Esophagus muscularis mucosa (tissue), 4 donors: Measurements from ENCODE around the gene GTF3C1. TPM values are rescaled to one million over a fixed set of nuclear protein-coding genes. Genes with fewer than 3 reads are reported as not detected.
A peak's percentile ranks its signal among the peaks of the same experiment; 100 is the strongest.
"Not testable (repeated sequence)": the region's sequence is repeated elsewhere in the genome, so short reads cannot be mapped to it uniquely, and the experiment has no call there.

Source experiments
- DNase-seq: peaks from one replicate; pipeline ENCODE4 v3.0.0-alpha.2; 2017; ENCODE audit errors: extremely low spot score
- H3K27ac ChIP-seq, 4 donors: fragments of 200-600 bp; sonication (generic); replicated peaks in 1 of 4; 1 replicate in 3 of 4; 2 replicates in 1 of 4; pipeline ENCODE4 v1.5.1; 2016 to 2019; ENCODE audit warnings: mild to moderate bottlenecking in 1 of 4
- H3K27me3 ChIP-seq, 4 donors: fragments of 200-600 bp; sonication (generic); one replicate each; pipeline versions ENCODE4 v1.5.1 to v1.6.0; 2016 to 2019
- H3K36me3 ChIP-seq, 4 donors: fragments of 200-600 bp; sonication (generic); one replicate each; pipeline ENCODE4 v1.5.1; 2016 to 2019
- H3K4me1 ChIP-seq, 4 donors: fragments of 200-600 bp; sonication (generic); one replicate each; pipeline ENCODE4 v1.5.1; 2016 to 2019
- H3K4me3 ChIP-seq, 4 donors: fragments of 200-600 bp; sonication (generic); 1 replicate in 2 of 4; 2 replicates in 2 of 4; pipeline ENCODE4 v1.5.1; 2016 to 2019; ENCODE audit warnings: mild to moderate bottlenecking in 4 of 4, moderate library complexity in 1 of 4
- H3K9me3 ChIP-seq, 4 donors: fragments of 200-600 bp; sonication (generic); 1 replicate in 3 of 4; 2 replicates in 1 of 4; pipeline ENCODE4 v1.5.1; 2016 to 2019
- EP300 ChIP-seq: sonication (generic); formaldehyde crosslinking; IDR thresholded peaks from one replicate; pipeline ENCODE4 v1.6.1; 2017; ENCODE audit warnings: antibody characterized with exemption
- POLR2A ChIP-seq: fragments of 450-650 bp; IDR thresholded peaks from one replicate; pipeline ENCODE4 v1.6.1; 2017; ENCODE audit warnings: antibody characterized with exemption, moderate library complexity, mild to moderate bottlenecking, low read depth
- POLR2AphosphoS5 ChIP-seq, 2 donors: sonication (generic); formaldehyde crosslinking; IDR thresholded peaks; one replicate each; pipeline ENCODE4 v1.6.1; 2017; ENCODE audit warnings: antibody characterized with exemption in 2 of 2
- WGBS: methylation state at CpG from one replicate; pipeline ENCODE4 v1.1.5; 2018; 5-methylcytosine and 5-hydroxymethylcytosine counted together
- intact Hi-C: fragments of 100-400 bp; cut with DNase I; formaldehyde crosslinking; loops from one replicate; pipeline ENCODE4 v1.15.1; 2023
- total RNA-seq, 4 donors: library from RNA; depleted of rRNA; stranded (reverse); fragments of >200 nt; gene quantifications; one replicate each; pipeline versions ENCODE4 v1.1.0 to v1.2.1, GENCODE V29; 2016
- TF ChIP-seq, protein P1 (sequence below), 3 experiments: fragments of 200-600 bp in 2 of 3; fragments of 450-650 bp in 1 of 3; sonication (generic) in 2 of 3; IDR thresholded peaks; one replicate each; pipeline ENCODE4 v1.5.1; 2017 to 2019; ENCODE audit warnings: antibody characterized with exemption in 3 of 3, mild to moderate bottlenecking in 2 of 3, moderate library complexity in 1 of 3

Gene GTF3C1
- total RNA-seq, 4 donors from 2014 or later = 37.6 to 65.4 (median 54.8) TPM

GRCh38 chr16:27579087-27579980 lies 29.6 kb upstream of the GTF3C1 start:
- intact Hi-C loops = no loop called here
- Histone ChIP-seq H3K9me3 (no peaks in the 10 kb centered on the region), H3K36me3 (peaks cover 0 to 22% (median 10%) of the 10 kb centered on the region in 4 donors), H3K27me3 (no peaks in the 10 kb centered on the region), H3K4me3 (no peak overlapping the region), H3K27ac (peak overlapping the region; percentile 25 to 69 (median 45)), H3K4me1 (peaks cover 0 to 19% (median 17%) of the 10 kb centered on the region in 4 donors)
- DNase-seq = no peak
- TF ChIP-seq EP300 (no peak), POLR2A (no peak), POLR2AphosphoS5 (IDR thresholded peaks at IDR 0.05) (no peak)
- TF ChIP-seq, protein P1, sequence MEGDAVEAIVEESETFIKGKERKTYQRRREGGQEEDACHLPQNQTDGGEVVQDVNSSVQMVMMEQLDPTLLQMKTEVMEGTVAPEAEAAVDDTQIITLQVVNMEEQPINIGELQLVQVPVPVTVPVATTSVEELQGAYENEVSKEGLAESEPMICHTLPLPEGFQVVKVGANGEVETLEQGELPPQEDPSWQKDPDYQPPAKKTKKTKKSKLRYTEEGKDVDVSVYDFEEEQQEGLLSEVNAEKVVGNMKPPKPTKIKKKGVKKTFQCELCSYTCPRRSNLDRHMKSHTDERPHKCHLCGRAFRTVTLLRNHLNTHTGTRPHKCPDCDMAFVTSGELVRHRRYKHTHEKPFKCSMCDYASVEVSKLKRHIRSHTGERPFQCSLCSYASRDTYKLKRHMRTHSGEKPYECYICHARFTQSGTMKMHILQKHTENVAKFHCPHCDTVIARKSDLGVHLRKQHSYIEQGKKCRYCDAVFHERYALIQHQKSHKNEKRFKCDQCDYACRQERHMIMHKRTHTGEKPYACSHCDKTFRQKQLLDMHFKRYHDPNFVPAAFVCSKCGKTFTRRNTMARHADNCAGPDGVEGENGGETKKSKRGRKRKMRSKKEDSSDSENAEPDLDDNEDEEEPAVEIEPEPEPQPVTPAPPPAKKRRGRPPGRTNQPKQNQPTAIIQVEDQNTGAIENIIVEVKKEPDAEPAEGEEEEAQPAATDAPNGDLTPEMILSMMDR (IDR thresholded peaks at IDR 0.05) = no peak
- WGBS = 60% methylated on average over 4 of the region's 4 CpGs

DNA sequence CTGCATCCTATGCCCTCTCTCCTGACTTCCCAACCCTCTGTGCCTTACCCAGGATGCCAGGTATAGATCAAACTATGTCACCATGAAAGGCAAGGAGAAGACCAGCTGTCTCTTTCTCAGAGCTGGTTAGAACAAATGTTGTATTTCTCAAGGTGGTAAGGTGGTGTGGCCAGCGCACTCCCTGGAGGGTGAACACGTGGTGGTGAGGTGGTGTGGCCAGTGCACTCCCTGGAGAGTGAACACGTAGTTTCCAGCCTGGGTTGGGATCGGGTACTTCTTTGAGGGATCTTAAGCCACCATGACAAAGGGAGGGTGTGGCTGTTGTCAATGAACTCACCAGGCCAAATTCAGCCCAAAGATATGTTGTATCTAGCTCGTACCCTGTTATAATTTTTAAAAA lies 27.0 kb upstream of the GTF3C1 start:
- WGBS = 78% methylated on average over 5 of the region's 5 CpGs
- no peaks in the 10 kb centered on the region for H3K27me3 ChIP-seq
- H3K9me3 ChIP-seq = no peaks in the 10 kb centered on the region
- H3K4me1 ChIP-seq = peaks cover 6 to 19% (median 17%) of the 10 kb centered on the region in 4 donors
- H3K36me3 ChIP-seq = peaks cover 0 to 12% (median 10%) of the 10 kb centered on the region in 4 donors
- intact Hi-C loops = no loop called here
- no peak overlapping the region for H3K27ac ChIP-seq
- DNase-seq = no peak
- TF ChIP-seq, protein P1 (IDR thresholded peaks at IDR 0.05) = no peak
- TF ChIP-seq POLR2AphosphoS5 (IDR thresholded peaks at IDR 0.05) (no peak), EP300 (no peak), POLR2A (no peak)
- H3K4me3 ChIP-seq = no peak overlapping the region

DNA sequence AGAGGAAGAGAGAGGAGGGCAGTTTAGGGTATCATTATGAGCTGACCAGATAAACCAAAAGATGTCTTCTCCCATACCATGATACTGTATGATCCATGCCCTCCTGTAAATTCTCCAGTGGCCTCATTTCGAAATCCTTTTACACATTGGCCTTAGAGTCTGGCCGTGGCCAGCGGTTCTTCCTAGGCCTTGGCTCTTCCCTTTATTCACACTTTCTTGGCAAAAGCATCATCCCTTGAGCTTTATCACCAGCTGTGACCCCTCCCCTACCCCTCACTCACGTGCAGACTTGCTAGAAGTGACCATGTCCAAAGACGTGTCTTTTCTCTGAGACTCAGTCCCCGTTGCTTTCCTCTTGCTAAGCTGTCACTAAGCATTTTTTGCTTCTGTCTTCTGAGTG lies 23.0 kb upstream of the GTF3C1 start:
- 80% methylated on average over 6 of the region's 6 CpGs for WGBS
- Histone ChIP-seq H3K4me1 (peaks cover 0 to 6% (median 0%) of the 10 kb centered on the region in 4 donors), H3K36me3 (peaks cover 0 to 16% (median 10%) of the 10 kb centered on the region in 4 donors), H3K27me3 (no peaks in the 10 kb centered on the region), H3K27ac (no peak overlapping the region), H3K9me3 (no peaks in the 10 kb centered on the region), H3K4me3 (no peak overlapping the region)
- intact Hi-C loops = no loop called here
- no peak for TF ChIP-seq POLR2A
- no peak for TF ChIP-seq POLR2AphosphoS5 (IDR thresholded peaks at IDR 0.05)
- TF ChIP-seq, protein P1 (IDR thresholded peaks at IDR 0.05) = no peak
- DNase-seq = no peak

DNA sequence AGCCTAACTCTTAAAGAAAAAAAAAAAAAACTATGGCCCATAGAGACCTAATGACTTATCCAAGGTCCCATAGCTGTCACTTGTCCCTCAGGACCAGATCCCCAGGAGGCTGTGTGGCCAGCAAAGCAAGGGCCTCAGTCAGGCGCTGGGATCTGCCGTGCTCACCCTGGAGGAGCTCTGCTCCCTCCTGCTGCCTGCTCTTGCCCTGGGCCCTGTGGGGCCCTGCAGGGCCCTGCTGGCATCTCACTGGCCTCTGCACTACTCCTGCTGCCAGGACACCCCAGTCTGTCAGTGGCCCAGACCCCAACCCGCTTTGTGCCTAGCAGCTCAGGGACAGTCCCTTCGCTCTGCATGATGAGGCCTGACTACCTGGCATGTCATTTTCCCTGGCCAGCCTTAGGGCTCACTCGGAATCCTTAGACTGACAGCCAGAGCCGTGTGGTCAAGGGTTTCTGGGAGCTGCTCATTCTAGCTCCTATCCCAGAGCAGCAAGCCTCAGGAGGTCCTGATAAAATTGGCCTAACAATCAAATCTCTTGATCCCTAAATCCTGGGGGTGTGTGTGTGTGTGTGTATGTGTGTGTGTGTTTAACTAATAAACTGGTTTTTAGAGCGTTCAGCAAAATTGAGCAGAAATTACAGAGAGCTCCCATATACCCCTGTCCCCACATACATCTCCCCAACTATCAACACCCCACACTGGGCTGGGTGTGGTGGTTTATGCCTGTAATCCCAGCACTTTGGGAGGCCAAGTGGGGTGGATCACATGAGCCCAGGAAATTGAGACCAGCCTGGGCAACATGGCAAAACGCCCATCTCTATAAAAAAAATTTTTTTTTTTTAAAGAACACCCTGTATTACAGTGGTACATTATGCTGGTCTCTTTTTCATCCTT lies 22.0 kb upstream of the GTF3C1 start:
- DNase-seq = no peak

DNA sequence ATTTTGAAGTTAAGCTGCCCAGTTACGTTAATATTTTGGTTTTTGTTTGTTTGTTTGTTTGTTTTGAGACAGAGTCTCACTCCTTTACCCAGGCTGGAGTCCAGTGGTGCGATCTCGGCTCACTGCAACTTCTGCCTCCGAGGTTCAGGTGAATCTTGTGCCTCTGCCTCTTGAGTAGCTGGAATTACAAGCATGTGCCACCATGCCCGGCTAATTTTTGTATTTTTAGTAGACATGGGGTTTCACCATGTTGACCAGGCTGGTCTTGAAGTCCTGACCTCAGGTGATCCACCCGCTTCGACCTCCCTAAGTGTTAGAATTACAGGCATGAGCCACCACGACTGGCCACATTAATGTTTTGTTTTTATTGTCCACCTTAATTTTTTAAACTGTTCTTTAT lies 21.3 kb upstream of the GTF3C1 start:
- DNase-seq, H3K27me3 ChIP-seq, H3K4me3 ChIP-seq, H3K27ac ChIP-seq, H3K4me1 ChIP-seq, intact Hi-C loops, H3K9me3 ChIP-seq: not testable (repeated sequence)
- H3K36me3 ChIP-seq = peaks cover 0 to 27% (median 10%) of the 10 kb centered on the region in 4 donors
- 95% methylated on average over 8 of the region's 8 CpGs for WGBS

More for the DNA sequence above, 22.0 kb upstream of the GTF3C1 start:
- no peak overlapping the region for H3K27ac ChIP-seq
- H3K36me3 ChIP-seq = peaks cover 0 to 26% (median 10%) of the 10 kb centered on the region in 4 donors
- no peak overlapping the region for H3K4me3 ChIP-seq
- WGBS = 91% methylated on average over 7 of the region's 8 CpGs
- intact Hi-C loops = no loop called here
- H3K4me1 ChIP-seq = peaks cover 0 to 6% (median 0%) of the 10 kb centered on the region in 4 donors
- no peaks in the 10 kb centered on the region for H3K27me3 ChIP-seq
- TF ChIP-seq, protein P1 (IDR thresholded peaks at IDR 0.05) = no peak
- TF ChIP-seq POLR2AphosphoS5 (IDR thresholded peaks at IDR 0.05) (no peak), POLR2A (no peak), EP300 (no peak)
- H3K9me3 ChIP-seq = no peaks in the 10 kb centered on the region
